Esophagus muscularis mucosa (tissue), 3 donors: ENCODE data around the gene CFB.

Experiments
- CTCF ChIP-seq, 3 experiments: fragments of 200-600 bp in 2 of 3; fragments of 450-650 bp in 1 of 3; sonication (generic) in 2 of 3; IDR thresholded peaks; one replicate each; pipeline ENCODE4 v1.5.1; 2017 to 2019; ENCODE audit warnings: antibody characterized with exemption in 3 of 3, mild to moderate bottlenecking in 2 of 3, moderate library complexity in 1 of 3
- POLR2AphosphoS5 ChIP-seq, 2 donors: sonication (generic); formaldehyde crosslinking; IDR thresholded peaks; one replicate each; pipeline ENCODE4 v1.6.1; 2017; ENCODE audit warnings: antibody characterized with exemption in 2 of 2

- TF ChIP-seq POLR2AphosphoS5 (IDR thresholded peaks at IDR 0.05) (no peak), CTCF (IDR thresholded peaks at IDR 0.05) (no peak)
These were observed 44.9 kb upstream of the CFB start for GRCh38 chr6:31900917-31901414.
